ENCODE results near the gene SDR9C7.
"Not testable (repeated sequence)": the region's sequence is repeated elsewhere in the genome, so short reads cannot be mapped to it uniquely, and the experiment has no call there.

Gene SDR9C7

DNA sequence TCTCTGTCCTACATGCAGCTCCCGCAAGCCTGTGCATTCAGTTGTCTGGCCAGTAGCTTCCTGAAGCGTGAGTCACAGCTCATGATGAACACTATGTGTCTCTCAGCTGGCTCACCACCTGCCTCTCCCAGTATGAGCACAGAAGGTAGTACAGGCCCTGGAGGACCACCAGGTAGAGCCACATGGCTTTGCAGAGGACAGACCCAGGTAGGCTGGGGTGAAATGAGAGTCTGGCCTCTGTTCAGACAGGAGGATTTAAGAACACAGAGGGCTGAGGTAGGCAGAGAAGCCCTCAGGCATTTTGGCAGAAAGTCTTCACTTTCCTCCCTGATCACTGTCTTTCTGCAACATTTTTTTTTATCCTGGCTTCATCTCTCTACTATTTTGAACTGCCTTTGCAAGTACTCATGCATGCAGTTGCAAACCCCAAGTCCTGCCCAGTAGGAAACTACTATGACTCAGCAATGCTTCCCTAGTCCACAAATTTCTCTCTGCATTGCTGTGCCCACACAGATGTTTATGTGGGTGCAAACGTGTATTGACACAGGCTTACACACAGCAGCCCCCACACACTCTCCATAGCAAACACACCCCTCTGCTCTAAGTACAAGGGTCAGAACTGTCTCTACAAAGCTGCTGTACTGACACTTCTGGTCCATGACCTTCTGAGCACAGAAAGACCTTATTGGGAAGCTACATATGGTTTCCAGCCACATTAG lies 7.2 kb upstream of the SDR9C7 start:
- TF ChIP-seq, protein P1, sequence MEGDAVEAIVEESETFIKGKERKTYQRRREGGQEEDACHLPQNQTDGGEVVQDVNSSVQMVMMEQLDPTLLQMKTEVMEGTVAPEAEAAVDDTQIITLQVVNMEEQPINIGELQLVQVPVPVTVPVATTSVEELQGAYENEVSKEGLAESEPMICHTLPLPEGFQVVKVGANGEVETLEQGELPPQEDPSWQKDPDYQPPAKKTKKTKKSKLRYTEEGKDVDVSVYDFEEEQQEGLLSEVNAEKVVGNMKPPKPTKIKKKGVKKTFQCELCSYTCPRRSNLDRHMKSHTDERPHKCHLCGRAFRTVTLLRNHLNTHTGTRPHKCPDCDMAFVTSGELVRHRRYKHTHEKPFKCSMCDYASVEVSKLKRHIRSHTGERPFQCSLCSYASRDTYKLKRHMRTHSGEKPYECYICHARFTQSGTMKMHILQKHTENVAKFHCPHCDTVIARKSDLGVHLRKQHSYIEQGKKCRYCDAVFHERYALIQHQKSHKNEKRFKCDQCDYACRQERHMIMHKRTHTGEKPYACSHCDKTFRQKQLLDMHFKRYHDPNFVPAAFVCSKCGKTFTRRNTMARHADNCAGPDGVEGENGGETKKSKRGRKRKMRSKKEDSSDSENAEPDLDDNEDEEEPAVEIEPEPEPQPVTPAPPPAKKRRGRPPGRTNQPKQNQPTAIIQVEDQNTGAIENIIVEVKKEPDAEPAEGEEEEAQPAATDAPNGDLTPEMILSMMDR (IDR thresholded peaks at IDR 0.05; ENCODE audit: unreplicated experiment in 3 of 3): no peak
- no peaks in the 10 kb centered on the region for H3K36me3 Mint-ChIP-seq (ENCODE audit: low read depth)
- peak overlapping the region in 2 of 3 experiments; percentile 1 to 48 for H3K27ac Mint-ChIP-seq
- peaks cover 21% of the 10 kb centered on the region for H3K9me3 Mint-ChIP-seq
- peaks cover 8% of the 10 kb centered on the region for H3K4me1 Mint-ChIP-seq
- H3K4me3 Mint-ChIP-seq: no peak overlapping the region
- no peaks in the 10 kb centered on the region for H3K27me3 Mint-ChIP-seq (ENCODE audit: low read depth)

- Mint-ChIP-seq H3K9me3 (peaks cover 15% of the 10 kb centered on the region), H3K27ac (peak overlapping the region in 1 of 3 experiments; percentile 48)
- not testable (repeated sequence) for H3K36me3 Mint-ChIP-seq (ENCODE audit: low read depth); H3K27me3 Mint-ChIP-seq (ENCODE audit: low read depth); H3K4me3 Mint-ChIP-seq; H3K4me1 Mint-ChIP-seq
Observed at GRCh38 chr12:56940942-56941298, 6.7 kb upstream of the SDR9C7 start.

- Mint-ChIP-seq H3K27me3 (ENCODE audit: low read depth) (no peaks in the 10 kb centered on the region), H3K9me3 (no peaks in the 10 kb centered on the region), H3K36me3 (ENCODE audit: low read depth) (no peaks in the 10 kb centered on the region), H3K27ac (no peak overlapping the region), H3K4me3 (no peak overlapping the region), H3K4me1 (peaks cover 17% of the 10 kb centered on the region)
- TF ChIP-seq, protein P1 (IDR thresholded peaks at IDR 0.05; ENCODE audit: unreplicated experiment in 3 of 3): no peak
Observed at GRCh38 chr12:56935752-56936151, 1.5 kb upstream of the SDR9C7 start.

GRCh38 chr12:56935157-56935556 lies 949 bp upstream of the SDR9C7 start:
- H3K9me3 Mint-ChIP-seq: no peaks in the 10 kb centered on the region
- no peak overlapping the region for H3K27ac Mint-ChIP-seq
- TF ChIP-seq, protein P1 (IDR thresholded peaks at IDR 0.05; ENCODE audit: unreplicated experiment in 3 of 3): no peak
- H3K27me3 Mint-ChIP-seq (ENCODE audit: low read depth): no peaks in the 10 kb centered on the region
- H3K4me3 Mint-ChIP-seq: no peak overlapping the region
- no peaks in the 10 kb centered on the region for H3K36me3 Mint-ChIP-seq (ENCODE audit: low read depth)
- peaks cover 17% of the 10 kb centered on the region for H3K4me1 Mint-ChIP-seq

- Mint-ChIP-seq H3K9me3 (no peaks in the 10 kb centered on the region), H3K27me3 (ENCODE audit: low read depth) (no peaks in the 10 kb centered on the region), H3K27ac (peak overlapping the region in 2 of 3 experiments; percentile 95), H3K36me3 (ENCODE audit: low read depth) (no peaks in the 10 kb centered on the region), H3K4me1 (peaks cover 22% of the 10 kb centered on the region), H3K4me3 (no peak overlapping the region)
- TF ChIP-seq, protein P1 (IDR thresholded peaks at IDR 0.05; ENCODE audit: unreplicated experiment in 3 of 3): no peak
Observed at GRCh38 chr12:56932867-56933266, 1.3 kb downstream of the SDR9C7 start.

DNA sequence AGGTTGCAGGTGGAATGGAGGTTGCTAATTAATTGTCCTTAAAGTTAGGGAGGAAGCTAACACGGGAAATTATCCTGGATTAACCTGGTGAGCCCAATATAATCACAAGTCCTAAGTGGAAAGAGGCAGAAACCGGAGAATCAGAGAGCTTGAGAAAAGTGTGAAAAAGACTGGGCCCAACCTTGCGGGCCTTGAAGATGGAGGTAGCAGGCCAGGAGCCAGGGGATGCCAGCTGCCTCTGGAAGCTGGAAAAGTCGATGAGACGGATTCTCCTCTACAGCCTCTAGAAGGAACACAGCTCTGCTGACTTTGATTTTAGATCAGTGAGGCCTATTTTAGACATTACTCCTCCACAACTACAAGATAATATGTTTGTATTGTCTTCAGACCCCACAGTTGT lies 2.1 kb downstream of the SDR9C7 start:
- H3K4me1 Mint-ChIP-seq: peaks cover 22% of the 10 kb centered on the region
- peak overlapping the region; percentile 91 to 95 (median 95) for H3K27ac Mint-ChIP-seq
- no peaks in the 10 kb centered on the region for H3K9me3 Mint-ChIP-seq
- H3K4me3 Mint-ChIP-seq: no peak overlapping the region
- TF ChIP-seq, protein P1 (IDR thresholded peaks at IDR 0.05; ENCODE audit: unreplicated experiment in 3 of 3): no peak
- H3K27me3 Mint-ChIP-seq (ENCODE audit: low read depth): no peaks in the 10 kb centered on the region
- no peaks in the 10 kb centered on the region for H3K36me3 Mint-ChIP-seq (ENCODE audit: low read depth)

All from nephron (organoid).